Stimulated activated naive CD8-positive, alpha-beta T cell treated with anti-CD3 and anti-CD28 coated beads, Interleukin-15, Interleukin-2, amounts not matched to agents 100 ng/mL and 50 ng/mL, for 24 hours (primary cell): Measurements from ENCODE around the gene NPAS2.
A peak's percentile ranks its signal among the peaks of the same experiment; 100 is the strongest.

Experiments used
- H3K27ac Mint-ChIP-seq: one replicate; pipeline ENCODE4 v1.8.0; 2021; ENCODE audit warnings: mild to moderate bottlenecking, mixed read lengths
- H3K27me3 Mint-ChIP-seq: one replicate; pipeline ENCODE4 v1.8.0; 2021; ENCODE audit warnings: mixed read lengths
- H3K36me3 Mint-ChIP-seq: one replicate; pipeline ENCODE4 v1.8.0; 2021; ENCODE audit warnings: low read depth, mixed read lengths
- H3K4me1 Mint-ChIP-seq: one replicate; pipeline ENCODE4 v1.8.0; 2021; ENCODE audit warnings: low read depth, mixed read lengths
- H3K4me3 Mint-ChIP-seq: one replicate; pipeline ENCODE4 v1.8.0; 2021; ENCODE audit warnings: mild to moderate bottlenecking, mixed read lengths
- H3K9me3 Mint-ChIP-seq: one replicate; pipeline ENCODE4 v1.8.0; 2021; ENCODE audit warnings: mixed read lengths

Gene NPAS2

GRCh38 chr2:100948942-100949811, 129.2 kb downstream of the NPAS2 start:
- Mint-ChIP-seq H3K36me3 (no peaks in the 10 kb centered on the region), H3K4me3 (no peak overlapping the region), H3K27me3 (peaks cover 12% of the 10 kb centered on the region), H3K27ac (no peak overlapping the region), H3K9me3 (no peaks in the 10 kb centered on the region), H3K4me1 (peaks cover 16% of the 10 kb centered on the region)

- H3K4me3 Mint-ChIP-seq: no peak overlapping the region
- H3K4me1 Mint-ChIP-seq: peaks cover 16% of the 10 kb centered on the region
- peak overlapping the region; percentile 52 for H3K27ac Mint-ChIP-seq
- no peaks in the 10 kb centered on the region for H3K9me3 Mint-ChIP-seq
- peaks cover 6% of the 10 kb centered on the region for H3K27me3 Mint-ChIP-seq
- no peaks in the 10 kb centered on the region for H3K36me3 Mint-ChIP-seq
Measured at GRCh38 chr2:100952512-100952911, 132.6 kb downstream of the NPAS2 start.

GRCh38 chr2:100953406-100954043, 133.6 kb downstream of the NPAS2 start:
- peaks cover 6% of the 10 kb centered on the region for H3K27me3 Mint-ChIP-seq

DNA sequence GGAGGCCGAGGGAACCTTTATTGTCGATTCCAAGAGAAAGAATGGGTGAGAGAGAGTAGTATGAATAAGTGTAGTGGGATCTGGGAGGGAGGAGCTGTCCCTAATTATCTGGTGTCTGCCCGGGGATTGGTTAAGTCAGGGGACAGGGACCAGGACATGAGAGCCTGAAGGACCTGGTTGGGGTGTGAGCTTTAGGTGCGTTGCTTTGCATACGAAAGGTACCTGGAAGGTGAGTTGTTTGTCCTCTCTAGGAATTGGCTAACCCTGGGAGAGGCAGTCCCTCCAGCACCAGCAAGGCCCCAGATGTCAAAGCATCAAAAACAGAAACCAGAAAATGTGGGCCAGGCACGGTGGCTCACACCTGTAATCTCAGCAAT, 134.1 kb downstream of the NPAS2 start:
- no peak overlapping the region for H3K4me3 Mint-ChIP-seq
- peaks cover 16% of the 10 kb centered on the region for H3K4me1 Mint-ChIP-seq
- H3K27ac Mint-ChIP-seq: peak overlapping the region; percentile 45
- H3K9me3 Mint-ChIP-seq: no peaks in the 10 kb centered on the region
- no peaks in the 10 kb centered on the region for H3K36me3 Mint-ChIP-seq
- H3K27me3 Mint-ChIP-seq: peaks cover 6% of the 10 kb centered on the region

More at GRCh38 chr2:100953406-100954043, 133.6 kb downstream of the NPAS2 start:
- Mint-ChIP-seq H3K36me3 (no peaks in the 10 kb centered on the region), H3K4me3 (no peak overlapping the region), H3K4me1 (peaks cover 16% of the 10 kb centered on the region), H3K9me3 (no peaks in the 10 kb centered on the region), H3K27ac (peak overlapping the region; percentile 45)

- Mint-ChIP-seq H3K9me3 (no peaks in the 10 kb centered on the region), H3K4me1 (peaks cover 16% of the 10 kb centered on the region)
Measured at GRCh38 chr2:100955226-100955625, 135.3 kb downstream of the NPAS2 start.

GRCh38 chr2:100956081-100956480, 136.1 kb downstream of the NPAS2 start:
- H3K36me3 Mint-ChIP-seq: no peaks in the 10 kb centered on the region

More at GRCh38 chr2:100955226-100955625, 135.3 kb downstream of the NPAS2 start:
- no peaks in the 10 kb centered on the region for H3K27me3 Mint-ChIP-seq
- no peak overlapping the region for H3K4me3 Mint-ChIP-seq
- no peak overlapping the region for H3K27ac Mint-ChIP-seq
- H3K36me3 Mint-ChIP-seq: no peaks in the 10 kb centered on the region

GRCh38 chr2:100957996-100958653, 138.2 kb downstream of the NPAS2 start:
- H3K9me3 Mint-ChIP-seq: no peaks in the 10 kb centered on the region
- H3K4me3 Mint-ChIP-seq: no peak overlapping the region
- H3K4me1 Mint-ChIP-seq: peaks cover 6% of the 10 kb centered on the region
- H3K36me3 Mint-ChIP-seq: no peaks in the 10 kb centered on the region
- H3K27me3 Mint-ChIP-seq: no peaks in the 10 kb centered on the region
- H3K27ac Mint-ChIP-seq: no peak overlapping the region

More at GRCh38 chr2:100956081-100956480, 136.1 kb downstream of the NPAS2 start:
- peaks cover 16% of the 10 kb centered on the region for H3K4me1 Mint-ChIP-seq
- H3K9me3 Mint-ChIP-seq: no peaks in the 10 kb centered on the region
- H3K27me3 Mint-ChIP-seq: no peaks in the 10 kb centered on the region
- no peak overlapping the region for H3K4me3 Mint-ChIP-seq
- H3K27ac Mint-ChIP-seq: no peak overlapping the region

GRCh38 chr2:100959225-100959880, 139.4 kb downstream of the NPAS2 start:
- Mint-ChIP-seq H3K4me1 (no peaks in the 10 kb centered on the region), H3K9me3 (no peaks in the 10 kb centered on the region), H3K27ac (no peak overlapping the region), H3K36me3 (no peaks in the 10 kb centered on the region), H3K27me3 (no peaks in the 10 kb centered on the region), H3K4me3 (no peak overlapping the region)

GRCh38 chr2:100960688-100961087, 140.7 kb downstream of the NPAS2 start:
- Mint-ChIP-seq H3K27me3 (no peaks in the 10 kb centered on the region), H3K27ac (no peak overlapping the region), H3K36me3 (no peaks in the 10 kb centered on the region)

GRCh38 chr2:100962366-100963025, 142.6 kb downstream of the NPAS2 start:
- no peaks in the 10 kb centered on the region for H3K9me3 Mint-ChIP-seq
- no peak overlapping the region for H3K27ac Mint-ChIP-seq
- no peak overlapping the region for H3K4me3 Mint-ChIP-seq
- no peaks in the 10 kb centered on the region for H3K27me3 Mint-ChIP-seq
- H3K36me3 Mint-ChIP-seq: no peaks in the 10 kb centered on the region
- H3K4me1 Mint-ChIP-seq: no peaks in the 10 kb centered on the region

More at GRCh38 chr2:100960688-100961087, 140.7 kb downstream of the NPAS2 start:
- Mint-ChIP-seq H3K9me3 (no peaks in the 10 kb centered on the region), H3K4me3 (no peak overlapping the region), H3K4me1 (no peaks in the 10 kb centered on the region)

GRCh38 chr2:100963026-100963375, 143.1 kb downstream of the NPAS2 start:
- H3K36me3 Mint-ChIP-seq: no peaks in the 10 kb centered on the region
- no peaks in the 10 kb centered on the region for H3K9me3 Mint-ChIP-seq
- no peaks in the 10 kb centered on the region for H3K4me1 Mint-ChIP-seq
- no peaks in the 10 kb centered on the region for H3K27me3 Mint-ChIP-seq
- H3K27ac Mint-ChIP-seq: no peak overlapping the region
- H3K4me3 Mint-ChIP-seq: no peak overlapping the region

- Mint-ChIP-seq H3K36me3 (no peaks in the 10 kb centered on the region), H3K9me3 (no peaks in the 10 kb centered on the region), H3K4me3 (no peak overlapping the region), H3K4me1 (no peaks in the 10 kb centered on the region), H3K27ac (no peak overlapping the region), H3K27me3 (no peaks in the 10 kb centered on the region)
Measured at GRCh38 chr2:100964222-100964621, 144.3 kb downstream of the NPAS2 start.

GRCh38 chr2:100964681-100965169, 144.8 kb downstream of the NPAS2 start:
- H3K27ac Mint-ChIP-seq: no peak overlapping the region
- no peaks in the 10 kb centered on the region for H3K36me3 Mint-ChIP-seq
- H3K27me3 Mint-ChIP-seq: no peaks in the 10 kb centered on the region
- H3K4me3 Mint-ChIP-seq: no peak overlapping the region
- H3K4me1 Mint-ChIP-seq: no peaks in the 10 kb centered on the region
- no peaks in the 10 kb centered on the region for H3K9me3 Mint-ChIP-seq

- H3K4me1 Mint-ChIP-seq: no peaks in the 10 kb centered on the region
- no peak overlapping the region for H3K4me3 Mint-ChIP-seq
- no peaks in the 10 kb centered on the region for H3K27me3 Mint-ChIP-seq
Measured at GRCh38 chr2:100965596-100965995, 145.7 kb downstream of the NPAS2 start.

More at GRCh38 chr2:100965596-100965995, 145.7 kb downstream of the NPAS2 start:
- H3K9me3 Mint-ChIP-seq: no peaks in the 10 kb centered on the region
- H3K27ac Mint-ChIP-seq: no peak overlapping the region
- H3K36me3 Mint-ChIP-seq: no peaks in the 10 kb centered on the region
